ENCODE data around the gene TBX5. TPM values are rescaled to one million over a fixed set of nuclear protein-coding genes. Genes with fewer than 3 reads are reported as not detected.

TBX5 gene
- polyA plus RNA-seq, 3 donors, result not detected

DNA sequence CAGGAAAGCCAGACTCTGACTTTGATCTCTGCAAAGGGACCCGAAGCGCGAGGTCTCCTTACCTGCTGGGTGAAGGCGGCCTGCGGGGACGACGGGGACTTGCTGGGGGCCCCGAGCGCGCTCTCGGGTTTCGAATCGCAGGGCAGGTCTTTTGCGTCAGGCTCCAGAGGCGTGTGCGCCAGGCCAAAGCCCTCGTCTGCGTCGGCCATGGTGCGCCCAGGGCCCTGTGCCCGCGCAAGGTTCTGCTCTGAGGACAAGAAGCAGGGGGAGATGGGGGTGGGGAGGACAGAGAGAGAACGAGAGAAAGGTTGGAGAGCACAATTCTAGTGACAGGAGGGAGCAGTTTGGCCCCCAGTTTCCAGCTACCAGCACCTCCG is 2.3 kb downstream of the TBX5 start:
- Histone ChIP-seq H3K9ac (ENCODE audit: insufficient read depth, low read length, poor library complexity, severe bottlenecking) (no peak overlapping the region), H3K27me3 (ENCODE audit: control insufficient read depth in 2 of 2, insufficient read depth in 2 of 2, low read length in 2 of 2) (peaks cover 88 to 100% of the 10 kb centered on the region in 2 donors), H3K79me2 (ENCODE audit: insufficient read depth, low read length) (no peaks in the 10 kb centered on the region), H2AFZ (ENCODE audit: insufficient read depth, low read depth, low read length, poor library complexity, severe bottlenecking) (no peak overlapping the region), H3K4me2 (replicated peaks; ENCODE audit: extremely low read depth, low read length, poor library complexity, severe bottlenecking) (no peak overlapping the region), H3K4me1 (ENCODE audit: control insufficient read depth in 1 of 2, insufficient read depth in 2 of 2, low read length in 2 of 2) (no peaks in the 10 kb centered on the region), H3K9me3 (replicated peaks in 1 of 2; ENCODE audit: control insufficient read depth in 1 of 2, insufficient read depth in 1 of 2, low read length in 2 of 2) (peaks cover 0 to 73% of the 10 kb centered on the region in 2 donors), H3K4me3 (replicated peaks in 1 of 3; ENCODE audit: low read depth in 2 of 3, low read length in 3 of 3) (no peak overlapping the region), H4K20me1 (ENCODE audit: insufficient read depth, low read length) (no peaks in the 10 kb centered on the region), H3K36me3 (replicated peaks in 1 of 2; ENCODE audit: control insufficient read depth in 1 of 2, insufficient read depth in 2 of 2, low read length in 2 of 2) (no peaks in the 10 kb centered on the region), H3K27ac (ENCODE audit: low read depth in 1 of 2, low read length in 2 of 2) (no peak overlapping the region)
- WGBS (ENCODE audit: insufficient coverage), result 5% methylated on average over 22 of the region's 24 CpGs
- Mint-ChIP-seq H3K27me3 (ENCODE audit: low read depth in 3 of 3) (peaks cover 97 to 100% (median 100%) of the 10 kb centered on the region in 3 donors), H3K9me3 (peaks cover 0 to 38% (median 28%) of the 10 kb centered on the region in 7 donors), H3K4me1 (peaks cover 1% of the 10 kb centered on the region), H3K27ac (no peak overlapping the region), H3K36me3 (peaks cover under 1 to 4% of the 10 kb centered on the region in 2 donors), H3K4me3 (peak overlapping the region in 1 of 2 donors; percentile 78)
- intact Hi-C loops (cut with micrococcal nuclease), result no loop called here
- no peak for DNase-seq
- TF ChIP-seq CTCF (IDR thresholded peaks at IDR 0.05), result no peak

GRCh38 chr12:114403011-114403689 is 2.8 kb downstream of the TBX5 start:
- H3K36me3 Mint-ChIP-seq, result peaks cover 0 to 3% of the 10 kb centered on the region in 2 donors
- H3K9ac ChIP-seq (ENCODE audit: insufficient read depth, low read length, poor library complexity, severe bottlenecking), result no peak overlapping the region
- no peak overlapping the region for H3K4me2 ChIP-seq (replicated peaks; ENCODE audit: extremely low read depth, low read length, poor library complexity, severe bottlenecking)
- H3K27ac Mint-ChIP-seq, result no peak overlapping the region
- DNase-seq, result no peak
- H3K27me3 ChIP-seq (ENCODE audit: control insufficient read depth in 2 of 2, insufficient read depth in 2 of 2, low read length in 2 of 2), result peaks cover 88 to 100% of the 10 kb centered on the region in 2 donors
- peaks cover 0 to 75% of the 10 kb centered on the region in 2 donors for H3K9me3 ChIP-seq (replicated peaks in 1 of 2; ENCODE audit: control insufficient read depth in 1 of 2, insufficient read depth in 1 of 2, low read length in 2 of 2)
- no peaks in the 10 kb centered on the region for H3K4me1 ChIP-seq (ENCODE audit: control insufficient read depth in 1 of 2, insufficient read depth in 2 of 2, low read length in 2 of 2)
- H3K9me3 Mint-ChIP-seq, result peaks cover 0 to 36% (median 26%) of the 10 kb centered on the region in 7 donors
- 8% methylated on average over 31 of the region's 41 CpGs for WGBS (ENCODE audit: insufficient coverage)
- H3K79me2 ChIP-seq (ENCODE audit: insufficient read depth, low read length), result no peaks in the 10 kb centered on the region
- H3K4me3 Mint-ChIP-seq, result peak overlapping the region in 1 of 2 donors; percentile 78
- no peaks in the 10 kb centered on the region for H3K36me3 ChIP-seq (replicated peaks in 1 of 2; ENCODE audit: control insufficient read depth in 1 of 2, insufficient read depth in 2 of 2, low read length in 2 of 2)
- H4K20me1 ChIP-seq (ENCODE audit: insufficient read depth, low read length), result no peaks in the 10 kb centered on the region
- no peak overlapping the region for H2AFZ ChIP-seq (ENCODE audit: insufficient read depth, low read depth, low read length, poor library complexity, severe bottlenecking)
- no peak overlapping the region for H3K4me3 ChIP-seq (replicated peaks in 1 of 3; ENCODE audit: low read depth in 2 of 3, low read length in 3 of 3)
- no peaks in the 10 kb centered on the region for H3K4me1 Mint-ChIP-seq
- no peak for TF ChIP-seq CTCF (IDR thresholded peaks at IDR 0.05)
- no peak overlapping the region for H3K27ac ChIP-seq (ENCODE audit: low read depth in 1 of 2, low read length in 2 of 2)
- intact Hi-C loops (cut with micrococcal nuclease), result no loop called here
- peaks cover 97 to 100% (median 100%) of the 10 kb centered on the region in 3 donors for H3K27me3 Mint-ChIP-seq (ENCODE audit: low read depth in 3 of 3)
